HEK293 (cell line): Measurements from ENCODE around the gene TMEM63A.

ENCODE experiments used
- HOXA7 ChIP-seq: sonication (generic); formaldehyde crosslinking; IDR thresholded peaks from 2 replicates; pipeline ENCODE4 v1.8.1; 2022; ENCODE audit warnings: missing genetic modification reagents, borderline replicate concordance
- KLF10 ChIP-seq: fragments of 450-650 bp; IDR thresholded peaks from 2 replicates; pipeline ENCODE4 v1.5.1; 2018; ENCODE audit warnings: missing biosample characterization, mild to moderate bottlenecking, missing genetic modification characterization
- SCRT1 ChIP-seq: fragments of 450-650 bp; formaldehyde crosslinking; IDR thresholded peaks from 2 replicates; pipeline ENCODE4 v1.5.1; 2016; ENCODE audit warnings: missing biosample characterization, missing genetic modification characterization, borderline replicate concordance
- TCF7L2 ChIP-seq: IDR thresholded peaks from 2 replicates; pipeline ENCODE4 v1.6.1; 2011; ENCODE audit warnings: low read depth, mild to moderate bottlenecking, inconsistent platforms, low read length, moderate library complexity, borderline replicate concordance
- YY1 ChIP-seq: fragments of 450-650 bp; formaldehyde crosslinking; IDR thresholded peaks from 2 replicates; pipeline ENCODE4 v1.5.1; 2018; ENCODE audit warnings: missing biosample characterization, missing genetic modification characterization
- ZNF423 ChIP-seq: fragments of 450-650 bp; formaldehyde crosslinking; IDR thresholded peaks from 2 replicates; pipeline ENCODE4 v1.5.1; 2016; ENCODE audit warnings: missing biosample characterization, missing genetic modification characterization
- TF ChIP-seq, protein P1 (sequence below): fragments of 450-650 bp; formaldehyde crosslinking; IDR thresholded peaks from 2 replicates; pipeline ENCODE4 v1.5.1; 2016; ENCODE audit warnings: missing biosample characterization, missing genetic modification characterization

DNA sequence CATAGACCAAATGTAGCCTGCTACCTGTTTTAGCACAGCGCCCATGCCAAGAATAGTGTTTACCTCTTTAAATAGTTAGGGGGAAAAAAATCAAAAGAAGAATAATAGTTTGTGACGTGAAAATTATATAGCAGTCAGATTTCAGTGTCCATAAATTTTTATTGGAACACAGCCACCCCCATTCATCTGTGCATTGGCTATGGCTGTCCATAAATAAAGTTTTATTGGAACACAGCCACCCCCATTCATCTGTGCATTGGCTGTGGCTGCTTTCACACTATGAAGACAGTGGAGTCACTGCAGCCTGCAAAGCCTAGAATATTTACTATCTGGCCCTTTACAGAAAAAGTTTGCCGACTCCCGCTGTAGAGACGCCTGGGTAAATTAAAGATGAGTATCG, 51.3 kb downstream of the TMEM63A start:
- TF ChIP-seq SCRT1 (tag by site-specific recombination) (no peak), YY1 (tag by site-specific recombination) (no peak), HOXA7 (CRISPR knock-in tag) (no peak), ZNF423 (tag by site-specific recombination) (no peak), TCF7L2 (no peak), KLF10 (tag by site-specific recombination) (no peak)
- TF ChIP-seq, protein P1, sequence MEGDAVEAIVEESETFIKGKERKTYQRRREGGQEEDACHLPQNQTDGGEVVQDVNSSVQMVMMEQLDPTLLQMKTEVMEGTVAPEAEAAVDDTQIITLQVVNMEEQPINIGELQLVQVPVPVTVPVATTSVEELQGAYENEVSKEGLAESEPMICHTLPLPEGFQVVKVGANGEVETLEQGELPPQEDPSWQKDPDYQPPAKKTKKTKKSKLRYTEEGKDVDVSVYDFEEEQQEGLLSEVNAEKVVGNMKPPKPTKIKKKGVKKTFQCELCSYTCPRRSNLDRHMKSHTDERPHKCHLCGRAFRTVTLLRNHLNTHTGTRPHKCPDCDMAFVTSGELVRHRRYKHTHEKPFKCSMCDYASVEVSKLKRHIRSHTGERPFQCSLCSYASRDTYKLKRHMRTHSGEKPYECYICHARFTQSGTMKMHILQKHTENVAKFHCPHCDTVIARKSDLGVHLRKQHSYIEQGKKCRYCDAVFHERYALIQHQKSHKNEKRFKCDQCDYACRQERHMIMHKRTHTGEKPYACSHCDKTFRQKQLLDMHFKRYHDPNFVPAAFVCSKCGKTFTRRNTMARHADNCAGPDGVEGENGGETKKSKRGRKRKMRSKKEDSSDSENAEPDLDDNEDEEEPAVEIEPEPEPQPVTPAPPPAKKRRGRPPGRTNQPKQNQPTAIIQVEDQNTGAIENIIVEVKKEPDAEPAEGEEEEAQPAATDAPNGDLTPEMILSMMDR: no peak
